HCT116 (cell line): ENCODE results near the gene PFN3. TPM values are rescaled to one million over a fixed set of nuclear protein-coding genes. Genes with fewer than 3 reads are reported as not detected.

Source experiments
- ATAC-seq: fragments of 200-7000 bp; cut with Tn5 transposase; 2 replicates; pipeline ENCODE4 v1.9.1; 2020; ENCODE audit warnings: mild to moderate bottlenecking, moderate library complexity
- BruUV-seq: library from RNA; stranded (reverse); fragments of 400-500 nt; replicated peaks from 2 replicates; lab custom pipeline; 2021; lab: Mats Ljungman, UMichigan
- CTCF ChIA-PET: fragments of 300-600 bp; sonication (Branson Sonifier 250); formaldehyde crosslinking; loops from one replicate; lab custom pipeline; 2021; ENCODE audit warnings: antibody characterized with exemption; lab: Charles Lee
- POLR2A ChIA-PET: fragments of 300-600, 350-600 bp; sonication (Branson Sonifier 250); formaldehyde crosslinking; loops from one replicate; lab custom pipeline; 2021; ENCODE audit warnings: antibody characterized with exemption; lab: Charles Lee
- RAD21 ChIA-PET, 2 experiments: fragments of 300-600 bp; sonication (Branson Sonifier 250); formaldehyde crosslinking; loops; one replicate each; lab custom pipeline; 2023; ENCODE audit warnings: low total read pairs in 2 of 2; ENCODE audit not compliant: uncharacterized antibody in 2 of 2, unreplicated experiment in 2 of 2, low non-redundant PET in 1 of 2; lab: Charles Lee
- DNase-seq: peaks from one replicate; pipeline ENCODE4 v3.0.0-alpha.2; 2010; ENCODE audit warnings: low read depth, low spot score
- H2AFZ ChIP-seq: fragments of 200-600 bp; shearing (Covaris generic), sonication (generic); 2 replicates; pipeline ENCODE4 v1.6.1; 2017; ENCODE audit warnings: low read depth, mixed run types, mixed read lengths, antibody characterized with exemption, low read length; ENCODE audit not compliant: poor library complexity, severe bottlenecking
- H3K27ac ChIP-seq: 2 replicates; pipeline ENCODE4 v1.5.1; 2012; ENCODE audit warnings: low read depth, low read length
- H3K27me3 ChIP-seq: fragments of 200-600 bp; sonication (generic); 2 replicates; pipeline ENCODE4 v1.6.1; 2016; ENCODE audit warnings: mixed run types, low read length, mixed read lengths; ENCODE audit not compliant: insufficient read depth
- H3K36me3 ChIP-seq, 2 experiments: fragments of 200-500 bp in 1 of 2; fragments of 200-600 bp in 1 of 2; sonication (Bioruptor generic) in 1 of 2; sonication (generic) in 1 of 2; 2 replicates each; pipeline versions ENCODE4 v1.5.1 to v1.6.1; 2014 to 2016; ENCODE audit warnings: low read length in 2 of 2, inconsistent platforms in 1 of 2, mixed read lengths in 1 of 2, mixed run types in 1 of 2; ENCODE audit not compliant: insufficient read depth in 2 of 2, control insufficient read depth in 1 of 2
- H3K4me1 ChIP-seq, 2 experiments: fragments of 200-600 bp in 1 of 2; sonication (generic) in 1 of 2; 2 replicates each; pipeline versions ENCODE4 v1.5.1 to v1.6.1; 2012 to 2017; ENCODE audit warnings: low read length in 2 of 2, inconsistent platforms in 1 of 2, mild to moderate bottlenecking in 1 of 2, mixed read lengths in 1 of 2, mixed run types in 1 of 2, moderate library complexity in 1 of 2; ENCODE audit not compliant: insufficient read depth in 2 of 2, control insufficient read depth in 1 of 2
- H3K4me2 ChIP-seq: fragments of 200-600 bp; sonication (generic); 2 replicates; pipeline ENCODE4 v1.6.1; 2017; ENCODE audit warnings: mixed run types, low read length, mixed read lengths
- H3K4me3 ChIP-seq, 2 experiments: fragments of 200-600 bp in 1 of 2; sonication (generic) in 1 of 2; replicated peaks in 1 of 2; 2 replicates each; pipeline ENCODE4 v1.5.1; 2011 to 2016; ENCODE audit warnings: low read length in 2 of 2, control low read depth in 1 of 2, low read depth in 1 of 2, mild to moderate bottlenecking in 1 of 2, mixed read lengths in 1 of 2, mixed run types in 1 of 2
- H3K79me2 ChIP-seq: fragments of 200-600 bp; sonication (generic); 2 replicates; pipeline ENCODE4 v1.6.1; 2017; ENCODE audit warnings: mild to moderate bottlenecking, mixed run types, low read length, moderate library complexity, mixed read lengths; ENCODE audit not compliant: insufficient read depth
- H3K9ac ChIP-seq: fragments of 200-600 bp; sonication (generic); 2 replicates; pipeline ENCODE4 v1.6.1; 2016; ENCODE audit warnings: low read length, mixed read lengths
- H3K9me2 ChIP-seq: fragments of 200-600 bp; sonication (generic), shearing (Covaris generic); 2 replicates; pipeline ENCODE4 v1.6.1; 2017; ENCODE audit warnings: mixed run types, mild to moderate bottlenecking, moderate library complexity; ENCODE audit not compliant: insufficient read depth
- H3K9me3 ChIP-seq, 2 experiments: fragments of 200-500 bp in 1 of 2; fragments of 200-600 bp in 1 of 2; sonication (Bioruptor generic) in 1 of 2; sonication (generic) in 1 of 2; 2 replicates each; pipeline ENCODE4 v1.6.1; 2014 to 2017; ENCODE audit warnings: low read length in 2 of 2, mixed read lengths in 2 of 2, inconsistent platforms in 1 of 2, low read depth in 1 of 2, mild to moderate bottlenecking in 1 of 2, mixed run types in 1 of 2, moderate library complexity in 1 of 2; ENCODE audit not compliant: control insufficient read depth in 1 of 2, insufficient read depth in 1 of 2
- H4K20me1 ChIP-seq: fragments of 200-600 bp; sonication (generic), shearing (Covaris generic); 2 replicates; pipeline ENCODE4 v1.6.1; 2017; ENCODE audit warnings: mixed run types, mild to moderate bottlenecking, moderate library complexity; ENCODE audit not compliant: insufficient read depth
- ATF3 ChIP-seq: IDR thresholded peaks from 2 replicates; pipeline ENCODE4 v1.6.1; 2012
- JUND ChIP-seq: IDR thresholded peaks from 2 replicates; pipeline ENCODE4 v1.6.1; 2012
- SIN3A ChIP-seq: IDR thresholded peaks from 2 replicates; pipeline ENCODE4 v1.6.1; 2012; ENCODE audit warnings: low read depth
- SRF ChIP-seq: IDR thresholded peaks from 2 replicates; pipeline ENCODE4 v1.6.1; 2012; ENCODE audit warnings: low read depth
- TCF7L2 ChIP-seq: IDR thresholded peaks from 2 replicates; pipeline ENCODE4 v1.7.0; 2011; ENCODE audit warnings: borderline replicate concordance, inconsistent platforms; ENCODE audit not compliant: insufficient read depth, insufficient read length; ENCODE audit errors: extremely low read depth
- ZFX ChIP-seq: fragments of 450-650 bp; IDR thresholded peaks from 2 replicates; pipeline ENCODE4 v1.6.1; 2017
- intact Hi-C: fragments of 100-400 bp; cut with micrococcal nuclease; formaldehyde crosslinking; loops from 2 replicates; pipeline ENCODE4 v1.10.0; 2022
- total RNA-seq: library from RNA; stranded (reverse); gene quantifications from one replicate; pipeline ENCODE4 v1.2.1, GENCODE V29; 2021; ENCODE audit not compliant: unreplicated experiment
- TF ChIP-seq, protein P1 (sequence below), 3 experiments: fragments of 200-600 bp in 1 of 3; sonication (generic) in 1 of 3; IDR thresholded peaks in 2 of 3; conservative IDR thresholded peaks in 1 of 3; 2 replicates each; pipeline ENCODE4 v1.5.1; 2012 to 2017; ENCODE audit warnings: low read depth in 2 of 3, low read length in 2 of 3, antibody characterized with exemption in 1 of 3, borderline replicate concordance in 1 of 3, control low read depth in 1 of 3, mild to moderate bottlenecking in 1 of 3, mixed read lengths in 1 of 3, mixed run types in 1 of 3, moderate library complexity in 1 of 3; ENCODE audit not compliant: insufficient read depth in 1 of 3

PFN3 gene
- total RNA-seq, 1 experiment from 2014 or later, result not detected

- Histone ChIP-seq H3K4me2 (no peak overlapping the region), H2AFZ (no peak overlapping the region), H3K9ac (no peak overlapping the region), H3K27me3 (no peaks in the 10 kb centered on the region), H3K79me2 (no peaks in the 10 kb centered on the region), H3K36me3 (no peaks in the 10 kb centered on the region), H4K20me1 (no peaks in the 10 kb centered on the region), H3K9me2 (no peaks in the 10 kb centered on the region), H3K4me3 (no peak overlapping the region), H3K9me3 (no peaks in the 10 kb centered on the region), H3K27ac (no peak overlapping the region), H3K4me1 (peaks cover 22 to 54% of the 10 kb centered on the region in 2 experiments)
- intact Hi-C loops, result no loop called here
- no peak for ATAC-seq
- no peak for DNase-seq
- ChIA-PET RAD21 (no interaction called here), CTCF (interaction anchor here (0.7 to 3.3 kb wide), 12 partner anchors 7 to 254 kb away, joined by 3 to 50 read pairs (median 6); partner anchors contain the start of gene LMAN2), POLR2A (interaction anchor here (1.0 to 1.4 kb wide), 2 partner anchors 11 to 16 kb away, joined by 3 to 4 read pairs; no protein-coding TSS in a partner anchor)
- BruUV-seq, result no TSS peak
- no peak for TF ChIP-seq JUND
- TF ChIP-seq TCF7L2, result no peak
- no peak for TF ChIP-seq SIN3A
- TF ChIP-seq ZFX, result no peak
- TF ChIP-seq, protein P1, sequence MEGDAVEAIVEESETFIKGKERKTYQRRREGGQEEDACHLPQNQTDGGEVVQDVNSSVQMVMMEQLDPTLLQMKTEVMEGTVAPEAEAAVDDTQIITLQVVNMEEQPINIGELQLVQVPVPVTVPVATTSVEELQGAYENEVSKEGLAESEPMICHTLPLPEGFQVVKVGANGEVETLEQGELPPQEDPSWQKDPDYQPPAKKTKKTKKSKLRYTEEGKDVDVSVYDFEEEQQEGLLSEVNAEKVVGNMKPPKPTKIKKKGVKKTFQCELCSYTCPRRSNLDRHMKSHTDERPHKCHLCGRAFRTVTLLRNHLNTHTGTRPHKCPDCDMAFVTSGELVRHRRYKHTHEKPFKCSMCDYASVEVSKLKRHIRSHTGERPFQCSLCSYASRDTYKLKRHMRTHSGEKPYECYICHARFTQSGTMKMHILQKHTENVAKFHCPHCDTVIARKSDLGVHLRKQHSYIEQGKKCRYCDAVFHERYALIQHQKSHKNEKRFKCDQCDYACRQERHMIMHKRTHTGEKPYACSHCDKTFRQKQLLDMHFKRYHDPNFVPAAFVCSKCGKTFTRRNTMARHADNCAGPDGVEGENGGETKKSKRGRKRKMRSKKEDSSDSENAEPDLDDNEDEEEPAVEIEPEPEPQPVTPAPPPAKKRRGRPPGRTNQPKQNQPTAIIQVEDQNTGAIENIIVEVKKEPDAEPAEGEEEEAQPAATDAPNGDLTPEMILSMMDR (IDR thresholded peaks at IDR 0.05 in 2 of 3, conservative IDR thresholded peaks at IDR 0.05 in 1 of 3; ENCODE audit: borderline replicate concordance in 1 of 3, insufficient read depth in 1 of 3, low read depth in 2 of 3, low read length in 2 of 3), result no peak
- no peak for TF ChIP-seq ATF3
- no peak for TF ChIP-seq SRF
Observed at GRCh38 chr5:177367981-177368868, 32.2 kb downstream of the PFN3 start.
